ENCODE measurements around the gene LCORL. TPM values are rescaled to one million over a fixed set of nuclear protein-coding genes. Genes with fewer than 3 reads are reported as not detected.

The LCORL gene
- total RNA-seq, 3 donors from 2014 or later (not counting 1 experiment from before 2014, with no cell fraction given): 19.9 to 28.4 (median 26.4) TPM

GRCh38 chr4:17995165-17995564, 26.4 kb downstream of the LCORL start:
- no peaks in the 10 kb centered on the region for H3K4me1 ChIP-seq (ENCODE audit: control insufficient read depth, insufficient read depth, low read length)
- intact Hi-C loops (cut with micrococcal nuclease): no loop called here
- H3K27me3 ChIP-seq (ENCODE audit: control insufficient read depth, insufficient read depth, low read length): no peaks in the 10 kb centered on the region
- ATAC-seq (no peak), DNase-seq (no peak)
- no peak overlapping the region for H3K27ac ChIP-seq (ENCODE audit: low read length)
- Mint-ChIP-seq H3K4me1 (peaks cover 28 to 58% of the 10 kb centered on the region in 2 donors), H3K27me3 (ENCODE audit: low read depth in 2 of 2) (no peaks in the 10 kb centered on the region), H3K9me3 (no peaks in the 10 kb centered on the region), H3K4me3 (no peak overlapping the region), H3K27ac (no peak overlapping the region), H3K36me3 (no peaks in the 10 kb centered on the region)
- WGBS (ENCODE audit: insufficient coverage): no CpG with 5 or more reads among the region's 2 CpGs
- TF ChIP-seq, protein P1, sequence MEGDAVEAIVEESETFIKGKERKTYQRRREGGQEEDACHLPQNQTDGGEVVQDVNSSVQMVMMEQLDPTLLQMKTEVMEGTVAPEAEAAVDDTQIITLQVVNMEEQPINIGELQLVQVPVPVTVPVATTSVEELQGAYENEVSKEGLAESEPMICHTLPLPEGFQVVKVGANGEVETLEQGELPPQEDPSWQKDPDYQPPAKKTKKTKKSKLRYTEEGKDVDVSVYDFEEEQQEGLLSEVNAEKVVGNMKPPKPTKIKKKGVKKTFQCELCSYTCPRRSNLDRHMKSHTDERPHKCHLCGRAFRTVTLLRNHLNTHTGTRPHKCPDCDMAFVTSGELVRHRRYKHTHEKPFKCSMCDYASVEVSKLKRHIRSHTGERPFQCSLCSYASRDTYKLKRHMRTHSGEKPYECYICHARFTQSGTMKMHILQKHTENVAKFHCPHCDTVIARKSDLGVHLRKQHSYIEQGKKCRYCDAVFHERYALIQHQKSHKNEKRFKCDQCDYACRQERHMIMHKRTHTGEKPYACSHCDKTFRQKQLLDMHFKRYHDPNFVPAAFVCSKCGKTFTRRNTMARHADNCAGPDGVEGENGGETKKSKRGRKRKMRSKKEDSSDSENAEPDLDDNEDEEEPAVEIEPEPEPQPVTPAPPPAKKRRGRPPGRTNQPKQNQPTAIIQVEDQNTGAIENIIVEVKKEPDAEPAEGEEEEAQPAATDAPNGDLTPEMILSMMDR (IDR thresholded peaks at IDR 0.05): no peak
- H3K36me3 ChIP-seq (ENCODE audit: control insufficient read depth, insufficient read depth, low read length): no peaks in the 10 kb centered on the region
- H3K9me3 ChIP-seq (ENCODE audit: control insufficient read depth, insufficient read depth, low read length): no peaks in the 10 kb centered on the region
- H3K4me3 ChIP-seq (ENCODE audit: low read length): no peak overlapping the region

DNA sequence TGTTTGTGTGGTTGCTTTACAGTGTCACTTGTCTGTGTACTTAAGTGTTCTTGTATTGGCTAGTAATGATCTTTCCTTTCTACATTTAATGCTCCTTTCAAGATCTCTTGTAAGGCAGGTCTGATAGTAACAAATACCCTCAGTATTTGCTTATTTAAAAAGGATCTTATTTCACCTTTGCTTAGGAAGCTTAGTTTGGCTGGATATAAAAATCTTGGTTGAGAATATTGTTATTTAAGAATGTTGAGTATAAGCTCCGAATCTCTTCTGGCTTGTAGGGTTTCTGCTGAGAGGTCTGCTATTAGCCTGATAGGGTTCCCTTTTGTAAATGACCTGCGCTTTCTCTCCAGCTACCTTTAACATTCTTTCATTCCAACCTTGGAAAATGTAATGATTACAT, 35.7 kb downstream of the LCORL start:
- no peaks in the 10 kb centered on the region for H3K27me3 Mint-ChIP-seq (ENCODE audit: low read depth in 2 of 2)
- H3K36me3 Mint-ChIP-seq: peaks cover 17% of the 10 kb centered on the region
- Histone ChIP-seq H3K27ac (ENCODE audit: low read length) (no peak overlapping the region), H3K27me3 (ENCODE audit: control insufficient read depth, insufficient read depth, low read length) (no peaks in the 10 kb centered on the region), H3K4me3 (ENCODE audit: low read length) (no peak overlapping the region), H3K36me3 (ENCODE audit: control insufficient read depth, insufficient read depth, low read length) (no peaks in the 10 kb centered on the region), H3K4me1 (ENCODE audit: control insufficient read depth, insufficient read depth, low read length) (no peaks in the 10 kb centered on the region), H3K9me3 (ENCODE audit: control insufficient read depth, insufficient read depth, low read length) (no peaks in the 10 kb centered on the region)
- 100% methylated on average over 1 of the region's 2 CpGs for WGBS (ENCODE audit: insufficient coverage)
- DNase-seq: no peak
- H3K9me3 Mint-ChIP-seq: peaks cover 14 to 16% of the 10 kb centered on the region in 2 donors
- intact Hi-C loops (cut with micrococcal nuclease): no loop called here
- ATAC-seq: no peak
- H3K27ac Mint-ChIP-seq: no peak overlapping the region
- peaks cover 12 to 24% of the 10 kb centered on the region in 2 donors for H3K4me1 Mint-ChIP-seq
- TF ChIP-seq, protein P1 (IDR thresholded peaks at IDR 0.05): no peak
- no peak overlapping the region for H3K4me3 Mint-ChIP-seq

- Histone ChIP-seq H3K4me3 (ENCODE audit: low read length) (no peak overlapping the region), H3K27ac (ENCODE audit: low read length) (no peak overlapping the region), H3K9me3 (ENCODE audit: control insufficient read depth, insufficient read depth, low read length) (no peaks in the 10 kb centered on the region), H3K36me3 (ENCODE audit: control insufficient read depth, insufficient read depth, low read length) (no peaks in the 10 kb centered on the region), H3K27me3 (ENCODE audit: control insufficient read depth, insufficient read depth, low read length) (no peaks in the 10 kb centered on the region), H3K4me1 (ENCODE audit: control insufficient read depth, insufficient read depth, low read length) (no peaks in the 10 kb centered on the region)
- no peak overlapping the region for H3K27ac Mint-ChIP-seq
- H3K4me3 Mint-ChIP-seq: no peak overlapping the region
- H3K36me3 Mint-ChIP-seq: peaks cover 10% of the 10 kb centered on the region
- intact Hi-C loops (cut with micrococcal nuclease): no loop called here
- peaks cover 24 to 33% of the 10 kb centered on the region in 2 donors for H3K4me1 Mint-ChIP-seq
- peaks cover 5 to 10% of the 10 kb centered on the region in 2 donors for H3K9me3 Mint-ChIP-seq
- no peaks in the 10 kb centered on the region for H3K27me3 Mint-ChIP-seq (ENCODE audit: low read depth in 2 of 2)
- DNase-seq (no peak), ATAC-seq (no peak)
- TF ChIP-seq, protein P1 (IDR thresholded peaks at IDR 0.05): no peak
- WGBS (ENCODE audit: insufficient coverage): no CpG with 5 or more reads among the region's 1 CpG
Measured at GRCh38 chr4:17981063-17981462, 40.5 kb downstream of the LCORL start.

DNA sequence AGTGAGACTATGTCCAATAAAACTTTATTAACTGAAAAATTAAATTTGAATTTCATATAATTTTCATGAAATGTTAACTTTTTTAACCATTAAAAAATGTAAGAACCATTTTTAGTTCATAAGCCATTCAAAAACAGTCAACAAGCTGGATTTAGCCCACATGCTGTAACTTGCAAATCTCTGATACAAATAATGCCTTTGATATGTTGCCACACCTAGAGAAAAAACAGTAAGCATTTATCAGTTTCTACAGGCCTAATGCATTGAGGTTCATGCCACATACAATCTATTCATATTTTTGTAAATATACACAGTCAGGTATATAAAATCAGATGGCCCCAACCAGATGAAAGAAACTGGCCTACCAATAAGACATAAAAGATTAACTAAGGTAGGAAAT, 52.8 kb downstream of the LCORL start:
- ATAC-seq (no peak), DNase-seq (no peak)
- H3K4me3 ChIP-seq (ENCODE audit: low read length): no peak overlapping the region
- H3K36me3 ChIP-seq (ENCODE audit: control insufficient read depth, insufficient read depth, low read length): no peaks in the 10 kb centered on the region
- Mint-ChIP-seq H3K4me3 (no peak overlapping the region), H3K27me3 (ENCODE audit: low read depth in 2 of 2) (no peaks in the 10 kb centered on the region), H3K27ac (no peak overlapping the region), H3K9me3 (no peaks in the 10 kb centered on the region), H3K36me3 (no peaks in the 10 kb centered on the region), H3K4me1 (no peaks in the 10 kb centered on the region)
- H3K27ac ChIP-seq (ENCODE audit: low read length): no peak overlapping the region
- TF ChIP-seq, protein P1 (IDR thresholded peaks at IDR 0.05): no peak
- no peaks in the 10 kb centered on the region for H3K27me3 ChIP-seq (ENCODE audit: control insufficient read depth, insufficient read depth, low read length)
- H3K9me3 ChIP-seq (ENCODE audit: control insufficient read depth, insufficient read depth, low read length): no peaks in the 10 kb centered on the region
- H3K4me1 ChIP-seq (ENCODE audit: control insufficient read depth, insufficient read depth, low read length): no peaks in the 10 kb centered on the region
- intact Hi-C loops (cut with micrococcal nuclease): no loop called here
